Ishikawa (cell line): ENCODE measurements around the gene HRH2.

Experiments used
- CEBPB ChIP-seq: IDR thresholded peaks from 2 replicates; pipeline ENCODE4 v1.6.1; 2012
- CREB1 ChIP-seq: IDR thresholded peaks from 2 replicates; pipeline ENCODE4 v1.6.1; 2012; ENCODE audit warnings: low read depth
- EGR1 ChIP-seq: IDR thresholded peaks from 2 replicates; pipeline ENCODE4 v1.6.1; 2012
- EP300 ChIP-seq: IDR thresholded peaks from 2 replicates; pipeline ENCODE4 v1.6.1; 2012; ENCODE audit warnings: borderline replicate concordance
- FOXM1 ChIP-seq: IDR thresholded peaks from 2 replicates; pipeline ENCODE4 v1.6.1; 2012; ENCODE audit warnings: low read depth, borderline replicate concordance
- NFIC ChIP-seq: IDR thresholded peaks from 2 replicates; pipeline ENCODE4 v1.6.1; 2012
- RAD21 ChIP-seq: IDR thresholded peaks from 2 replicates; pipeline ENCODE4 v1.6.1; 2012; ENCODE audit warnings: low read depth
- TAF1 ChIP-seq: IDR thresholded peaks from 2 replicates; pipeline ENCODE4 v1.6.1; 2012; ENCODE audit warnings: low read depth, mild to moderate bottlenecking
- TCF12 ChIP-seq: IDR thresholded peaks from 2 replicates; pipeline ENCODE4 v1.6.1; 2012; ENCODE audit warnings: low read depth
- TEAD4 ChIP-seq: IDR thresholded peaks from 2 replicates; pipeline ENCODE4 v1.6.1; 2012
- YY1 ChIP-seq: IDR thresholded peaks from 2 replicates; pipeline ENCODE4 v1.6.1; 2012; ENCODE audit warnings: low read depth
- ZBTB7A ChIP-seq: IDR thresholded peaks from 2 replicates; pipeline ENCODE4 v1.6.1; 2012; ENCODE audit warnings: low read depth
- TF ChIP-seq, protein P1 (sequence below): IDR thresholded peaks from 2 replicates; pipeline ENCODE4 v1.6.1; 2012
- TF ChIP-seq, protein P2 (sequence below): IDR thresholded peaks from 2 replicates; pipeline ENCODE4 v1.6.1; 2012
- TF ChIP-seq, protein P3 (sequence below): IDR thresholded peaks from 2 replicates; pipeline ENCODE4 v1.6.1; 2012; ENCODE audit warnings: low read depth, mild to moderate bottlenecking

Gene HRH2

DNA sequence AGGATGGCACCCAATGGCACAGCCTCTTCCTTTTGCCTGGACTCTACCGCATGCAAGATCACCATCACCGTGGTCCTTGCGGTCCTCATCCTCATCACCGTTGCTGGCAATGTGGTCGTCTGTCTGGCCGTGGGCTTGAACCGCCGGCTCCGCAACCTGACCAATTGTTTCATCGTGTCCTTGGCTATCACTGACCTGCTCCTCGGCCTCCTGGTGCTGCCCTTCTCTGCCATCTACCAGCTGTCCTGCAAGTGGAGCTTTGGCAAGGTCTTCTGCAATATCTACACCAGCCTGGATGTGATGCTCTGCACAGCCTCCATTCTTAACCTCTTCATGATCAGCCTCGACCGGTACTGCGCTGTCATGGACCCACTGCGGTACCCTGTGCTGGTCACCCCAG, 25.4 kb downstream of the HRH2 start:
- TF ChIP-seq CREB1 (no peak), NFIC (no peak), CEBPB (no peak), TCF12 (no peak), FOXM1 (no peak), EP300 (no peak), TAF1 (no peak), YY1 (no peak), ZBTB7A (no peak), RAD21 (no peak), EGR1 (no peak), TEAD4 (no peak)
- TF ChIP-seq, protein P1, sequence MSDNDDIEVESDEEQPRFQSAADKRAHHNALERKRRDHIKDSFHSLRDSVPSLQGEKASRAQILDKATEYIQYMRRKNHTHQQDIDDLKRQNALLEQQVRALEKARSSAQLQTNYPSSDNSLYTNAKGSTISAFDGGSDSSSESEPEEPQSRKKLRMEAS, result no peak
- TF ChIP-seq, protein P2, sequence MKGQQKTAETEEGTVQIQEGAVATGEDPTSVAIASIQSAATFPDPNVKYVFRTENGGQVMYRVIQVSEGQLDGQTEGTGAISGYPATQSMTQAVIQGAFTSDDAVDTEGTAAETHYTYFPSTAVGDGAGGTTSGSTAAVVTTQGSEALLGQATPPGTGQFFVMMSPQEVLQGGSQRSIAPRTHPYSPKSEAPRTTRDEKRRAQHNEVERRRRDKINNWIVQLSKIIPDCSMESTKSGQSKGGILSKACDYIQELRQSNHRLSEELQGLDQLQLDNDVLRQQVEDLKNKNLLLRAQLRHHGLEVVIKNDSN, result no peak
- TF ChIP-seq, protein P3, sequence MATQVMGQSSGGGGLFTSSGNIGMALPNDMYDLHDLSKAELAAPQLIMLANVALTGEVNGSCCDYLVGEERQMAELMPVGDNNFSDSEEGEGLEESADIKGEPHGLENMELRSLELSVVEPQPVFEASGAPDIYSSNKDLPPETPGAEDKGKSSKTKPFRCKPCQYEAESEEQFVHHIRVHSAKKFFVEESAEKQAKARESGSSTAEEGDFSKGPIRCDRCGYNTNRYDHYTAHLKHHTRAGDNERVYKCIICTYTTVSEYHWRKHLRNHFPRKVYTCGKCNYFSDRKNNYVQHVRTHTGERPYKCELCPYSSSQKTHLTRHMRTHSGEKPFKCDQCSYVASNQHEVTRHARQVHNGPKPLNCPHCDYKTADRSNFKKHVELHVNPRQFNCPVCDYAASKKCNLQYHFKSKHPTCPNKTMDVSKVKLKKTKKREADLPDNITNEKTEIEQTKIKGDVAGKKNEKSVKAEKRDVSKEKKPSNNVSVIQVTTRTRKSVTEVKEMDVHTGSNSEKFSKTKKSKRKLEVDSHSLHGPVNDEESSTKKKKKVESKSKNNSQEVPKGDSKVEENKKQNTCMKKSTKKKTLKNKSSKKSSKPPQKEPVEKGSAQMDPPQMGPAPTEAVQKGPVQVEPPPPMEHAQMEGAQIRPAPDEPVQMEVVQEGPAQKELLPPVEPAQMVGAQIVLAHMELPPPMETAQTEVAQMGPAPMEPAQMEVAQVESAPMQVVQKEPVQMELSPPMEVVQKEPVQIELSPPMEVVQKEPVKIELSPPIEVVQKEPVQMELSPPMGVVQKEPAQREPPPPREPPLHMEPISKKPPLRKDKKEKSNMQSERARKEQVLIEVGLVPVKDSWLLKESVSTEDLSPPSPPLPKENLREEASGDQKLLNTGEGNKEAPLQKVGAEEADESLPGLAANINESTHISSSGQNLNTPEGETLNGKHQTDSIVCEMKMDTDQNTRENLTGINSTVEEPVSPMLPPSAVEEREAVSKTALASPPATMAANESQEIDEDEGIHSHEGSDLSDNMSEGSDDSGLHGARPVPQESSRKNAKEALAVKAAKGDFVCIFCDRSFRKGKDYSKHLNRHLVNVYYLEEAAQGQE, result no peak

DNA sequence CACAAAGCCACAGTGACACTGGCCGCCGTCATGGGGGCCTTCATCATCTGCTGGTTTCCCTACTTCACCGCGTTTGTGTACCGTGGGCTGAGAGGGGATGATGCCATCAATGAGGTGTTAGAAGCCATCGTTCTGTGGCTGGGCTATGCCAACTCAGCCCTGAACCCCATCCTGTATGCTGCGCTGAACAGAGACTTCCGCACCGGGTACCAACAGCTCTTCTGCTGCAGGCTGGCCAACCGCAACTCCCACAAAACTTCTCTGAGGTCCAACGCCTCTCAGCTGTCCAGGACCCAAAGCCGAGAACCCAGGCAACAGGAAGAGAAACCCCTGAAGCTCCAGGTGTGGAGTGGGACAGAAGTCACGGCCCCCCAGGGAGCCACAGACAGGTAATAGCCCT, 26.1 kb downstream of the HRH2 start:
- TF ChIP-seq TAF1 (no peak), NFIC (no peak), CREB1 (no peak)

DNA sequence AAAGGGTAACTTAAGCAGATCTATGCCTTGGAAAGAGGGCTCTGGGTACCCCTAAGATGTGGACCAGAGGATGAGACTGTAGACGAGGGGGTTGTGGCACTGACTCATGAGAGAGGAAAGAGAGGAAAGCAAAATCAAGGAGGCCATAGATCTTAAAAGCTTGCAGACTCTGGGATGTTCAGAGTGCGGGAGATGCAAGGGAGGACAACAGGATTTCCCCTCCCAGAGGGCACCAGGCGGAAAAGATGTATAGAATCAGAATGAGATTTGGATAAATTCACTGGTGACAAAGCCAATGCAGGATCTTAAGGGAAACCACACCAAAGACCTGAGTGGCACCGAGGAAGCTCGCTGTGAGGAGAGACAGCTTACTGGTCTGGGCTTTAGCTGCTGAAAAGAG, 27.1 kb downstream of the HRH2 start:
- TF ChIP-seq, protein P3, result no peak
- TF ChIP-seq, protein P1, result no peak
- no peak for TF ChIP-seq NFIC
- TF ChIP-seq FOXM1, result no peak

DNA sequence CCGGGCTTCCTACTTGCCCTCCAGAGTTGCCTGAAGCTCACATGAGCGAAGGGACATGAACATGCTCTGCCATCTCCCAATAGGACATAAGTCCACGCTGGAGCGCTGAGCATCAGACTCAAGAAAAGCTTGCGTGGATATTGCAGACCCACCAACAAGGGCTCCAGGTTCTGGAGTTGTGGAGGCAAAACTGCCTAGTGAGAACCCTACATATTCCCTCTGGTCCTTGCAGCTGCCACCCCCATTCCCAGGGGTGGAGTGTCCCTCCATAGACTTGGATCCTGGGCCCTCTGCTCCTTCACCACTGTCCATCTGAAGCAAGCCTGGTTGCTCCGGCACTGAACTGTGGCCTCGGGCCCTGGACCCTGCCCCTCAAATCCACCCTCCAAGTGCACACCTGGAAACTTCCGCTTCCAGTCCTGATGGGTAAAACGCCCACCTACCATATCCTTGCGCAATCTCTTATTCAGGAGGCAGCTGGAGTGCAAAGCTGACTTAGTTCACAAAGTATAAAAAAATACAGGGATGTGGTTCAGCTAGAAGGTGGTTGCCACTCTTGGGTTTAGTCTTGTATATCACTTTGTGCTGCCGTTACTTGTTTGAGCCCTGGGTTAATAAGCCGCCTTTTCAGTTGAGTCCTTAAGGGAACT, 28.0 kb downstream of the HRH2 start:
- no peak for TF ChIP-seq EP300
- TF ChIP-seq CEBPB, result 0 out of 2 replicates have a peak, but pooled peaks have one; percentile 7
- TF ChIP-seq, protein P2, result no peak
- TF ChIP-seq, protein P3, result no peak
- no peak for TF ChIP-seq TCF12
- TF ChIP-seq EGR1, result no peak
- no peak for TF ChIP-seq YY1

DNA sequence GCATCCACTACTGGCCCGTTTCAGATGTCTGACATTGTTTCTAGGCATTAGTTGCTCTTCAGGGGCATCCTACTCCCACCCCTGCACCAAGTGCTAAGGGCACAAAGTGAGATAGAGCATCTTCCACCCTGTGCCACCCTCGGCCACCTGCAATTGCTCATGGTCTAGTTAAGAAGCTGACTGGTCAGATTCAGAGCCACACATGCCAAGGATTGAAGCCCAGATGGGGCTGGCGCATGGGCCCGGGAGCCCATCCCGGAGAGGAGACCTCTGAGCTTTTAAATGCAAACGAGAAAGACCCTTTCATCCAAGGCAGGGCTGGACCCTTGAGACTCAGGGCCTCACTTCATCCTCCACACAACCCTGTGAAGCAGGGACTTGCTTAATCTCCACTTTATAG, 28.5 kb downstream of the HRH2 start:
- TF ChIP-seq YY1, result no peak
- no peak for TF ChIP-seq TEAD4
- TF ChIP-seq, protein P3, result no peak
- TF ChIP-seq, protein P2, result no peak
- TF ChIP-seq CREB1, result no peak
- no peak for TF ChIP-seq CEBPB
- TF ChIP-seq FOXM1, result no peak
- TF ChIP-seq EP300, result no peak
- no peak for TF ChIP-seq TCF12
- no peak for TF ChIP-seq ZBTB7A
- TF ChIP-seq EGR1, result no peak
- no peak for TF ChIP-seq TAF1
- TF ChIP-seq, protein P1, result no peak
